ENCODE measurements around the gene PIK3C3.
"Not testable (repeated sequence)": the region's sequence is repeated elsewhere in the genome, so short reads cannot be mapped to it uniquely, and the experiment has no call there.

Gene PIK3C3

DNA sequence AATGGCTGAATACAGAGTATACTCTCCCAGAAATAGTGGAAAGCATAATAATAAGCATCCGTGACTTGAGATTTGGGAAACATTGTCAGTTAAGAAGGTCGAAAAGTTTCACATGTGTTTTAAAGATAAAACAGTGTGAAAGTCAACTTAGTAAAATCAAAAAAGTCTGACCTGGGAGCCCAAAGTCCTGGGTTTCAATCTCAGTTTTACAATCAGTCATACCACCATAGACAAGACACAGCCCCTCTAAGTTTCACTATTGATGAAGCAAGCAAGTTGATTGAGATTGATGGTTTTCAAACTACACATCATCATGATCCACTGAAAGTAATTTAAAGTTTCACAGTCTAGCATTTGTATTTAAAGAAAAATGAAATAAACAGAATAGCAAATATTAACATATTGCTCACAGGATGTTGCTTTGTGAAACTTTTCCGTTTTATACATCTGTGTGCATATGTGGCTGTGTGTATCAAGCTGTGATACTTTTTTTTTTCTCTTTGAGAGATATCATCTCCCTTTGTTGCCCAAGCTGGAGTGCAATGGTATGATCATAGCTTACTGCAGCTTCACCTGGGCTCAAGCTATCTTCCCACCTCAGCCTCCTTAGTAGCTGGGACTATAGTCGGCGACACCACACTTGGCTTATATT lies 71.1 kb downstream of the PIK3C3 start:
- DNase-seq = no peak

- DNase-seq = peak; percentile 16
These were observed 73.3 kb downstream of the PIK3C3 start for GRCh38 chr18:42028247-42028832.

DNA sequence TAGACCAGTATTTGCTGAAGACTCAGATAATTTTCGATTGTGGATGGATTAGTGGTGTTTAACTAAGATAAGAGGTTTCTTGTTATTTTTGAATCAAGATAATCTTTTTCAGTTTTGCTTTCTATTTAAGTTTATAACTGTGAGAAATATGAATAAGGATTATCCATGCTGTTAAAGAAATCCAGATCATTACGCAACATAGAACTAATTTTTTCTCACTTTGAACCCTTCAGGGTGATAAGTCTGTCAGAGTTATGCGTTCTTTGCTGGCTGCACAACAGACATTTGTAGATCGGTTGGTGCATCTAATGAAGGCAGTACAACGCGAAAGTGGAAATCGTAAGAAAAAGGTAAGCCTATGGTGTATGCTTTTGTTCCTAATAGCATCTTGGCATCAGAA lies 74.1 kb downstream of the PIK3C3 start:
- DNase-seq = no peak

DNA sequence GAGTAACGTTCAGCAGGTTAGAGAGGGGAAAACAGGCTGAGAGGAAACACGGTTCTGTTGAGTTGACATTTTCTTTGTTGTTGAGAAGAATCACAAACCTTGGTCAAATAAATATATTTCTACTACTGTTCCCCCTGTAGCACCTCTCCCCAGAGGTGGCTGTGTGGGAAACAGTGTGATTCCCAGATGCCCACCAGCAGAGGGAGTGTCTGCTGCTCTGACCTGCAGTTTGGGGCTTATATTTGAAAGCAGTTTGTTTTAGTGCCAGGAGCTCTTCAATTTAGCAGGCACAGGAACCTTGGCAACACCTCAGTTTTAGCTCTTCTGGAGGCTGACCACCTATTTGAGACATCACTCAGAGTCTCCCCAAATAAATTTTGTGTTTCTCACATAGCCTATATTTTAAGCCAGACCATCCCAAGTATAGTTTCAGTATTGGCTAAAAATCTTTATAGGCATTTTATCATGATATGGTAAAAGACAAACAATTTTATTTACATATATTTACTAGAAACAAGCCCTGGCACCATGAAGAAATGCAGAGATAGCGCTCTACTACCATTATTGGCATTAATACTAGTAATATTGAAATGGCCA lies 75.7 kb downstream of the PIK3C3 start:
- DNase-seq = no peak

DNA sequence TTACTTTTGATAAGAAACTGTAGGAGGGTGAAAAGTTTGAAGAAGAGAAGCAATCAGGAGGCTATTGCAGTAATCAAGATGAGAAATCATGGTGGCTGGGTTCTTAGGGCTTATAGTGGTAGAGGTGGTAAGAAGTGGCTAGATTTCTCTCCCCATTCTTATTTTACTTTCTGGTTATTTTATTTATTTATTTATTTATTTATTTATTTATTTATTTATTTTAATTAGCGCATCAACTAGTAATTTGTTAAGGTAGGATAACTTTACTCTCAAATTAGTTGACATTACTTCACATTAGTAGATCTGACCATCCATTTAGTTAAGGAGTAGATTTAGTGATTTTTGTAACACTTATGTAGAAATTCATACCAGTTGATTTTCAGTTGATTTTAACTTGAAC lies 77.4 kb downstream of the PIK3C3 start:
- no peak for DNase-seq

DNA sequence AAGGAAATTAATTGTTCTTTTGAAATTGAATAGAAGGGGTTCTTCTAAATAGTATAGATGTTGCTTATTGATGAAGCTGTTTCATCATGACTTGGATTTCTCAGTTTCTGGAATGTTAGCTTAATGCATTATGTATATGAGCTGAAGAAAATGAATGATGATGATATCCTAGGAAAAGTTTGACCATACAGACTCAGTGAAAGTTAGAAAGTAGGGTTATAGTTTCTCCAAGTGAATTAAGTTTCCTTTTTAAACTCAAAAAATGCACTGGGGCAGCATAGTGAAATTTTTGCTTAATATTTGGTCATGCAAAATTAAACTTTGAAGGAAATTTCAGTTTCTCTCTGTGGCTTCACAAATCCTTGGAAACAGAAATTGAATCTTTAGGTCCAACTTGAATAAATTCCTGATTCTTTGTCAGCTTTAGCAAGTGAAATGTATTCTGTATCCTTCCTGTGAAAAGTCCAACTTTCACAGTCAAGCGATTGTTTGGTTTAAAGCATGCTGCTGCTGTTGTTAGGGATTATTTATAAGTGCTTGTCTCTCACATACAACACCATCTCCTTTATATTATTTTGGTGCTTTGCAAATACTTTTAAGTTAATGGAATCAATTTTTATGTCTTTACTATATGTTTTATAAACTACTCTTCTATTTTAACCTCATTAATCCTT lies 78.2 kb downstream of the PIK3C3 start:
- DNase-seq = no peak

GRCh38 chr18:42038936-42039335 lies 83.9 kb downstream of the PIK3C3 start:
- no peak for DNase-seq

DNA sequence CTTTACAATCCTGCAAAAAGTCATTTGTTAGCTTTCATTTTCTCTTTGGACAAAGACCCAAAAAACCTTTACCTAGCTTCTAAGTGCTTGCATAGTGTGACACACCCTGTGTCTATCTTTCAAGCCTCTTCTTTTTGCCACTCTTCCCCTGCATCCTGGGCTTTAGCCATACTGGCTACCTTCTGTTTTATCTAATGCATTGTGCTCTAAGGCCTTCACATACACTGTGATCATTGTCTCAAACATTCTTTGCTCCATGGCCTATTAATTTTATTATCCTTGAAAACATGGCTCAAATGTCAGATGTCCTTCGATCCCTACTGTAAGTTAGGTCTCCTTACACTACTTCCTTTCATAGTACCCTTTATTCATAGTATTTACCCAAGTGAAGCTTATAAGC lies 84.4 kb downstream of the PIK3C3 start:
- DNase-seq = no peak

GRCh38 chr18:42041793-42042192 lies 86.8 kb downstream of the PIK3C3 start:
- DNase-seq = no peak

DNA sequence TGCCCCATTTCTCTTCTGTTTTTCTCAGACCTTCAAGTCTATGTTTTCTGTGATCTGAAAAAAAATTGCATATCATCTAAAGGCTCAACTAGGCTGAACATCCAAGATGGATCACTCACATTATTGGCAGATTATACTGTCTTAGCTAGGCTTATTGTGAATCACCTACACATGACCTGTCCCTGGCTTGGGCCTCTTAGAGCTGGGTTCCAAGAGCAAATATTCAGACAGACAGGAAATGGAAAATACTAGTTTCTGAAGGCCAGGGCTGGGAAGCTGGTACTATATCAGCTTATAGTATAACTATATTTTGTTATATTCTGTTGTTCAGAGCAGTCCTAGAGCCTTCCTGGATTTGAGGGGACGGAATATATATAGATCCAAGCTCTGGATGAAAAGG lies 90.3 kb downstream of the PIK3C3 start:
- no peak for DNase-seq

GRCh38 chr18:42047721-42048120 lies 92.7 kb downstream of the PIK3C3 start:
- DNase-seq = no peak

- no peak for DNase-seq
These were observed 93.1 kb downstream of the PIK3C3 start for GRCh38 chr18:42048158-42048557.

DNA sequence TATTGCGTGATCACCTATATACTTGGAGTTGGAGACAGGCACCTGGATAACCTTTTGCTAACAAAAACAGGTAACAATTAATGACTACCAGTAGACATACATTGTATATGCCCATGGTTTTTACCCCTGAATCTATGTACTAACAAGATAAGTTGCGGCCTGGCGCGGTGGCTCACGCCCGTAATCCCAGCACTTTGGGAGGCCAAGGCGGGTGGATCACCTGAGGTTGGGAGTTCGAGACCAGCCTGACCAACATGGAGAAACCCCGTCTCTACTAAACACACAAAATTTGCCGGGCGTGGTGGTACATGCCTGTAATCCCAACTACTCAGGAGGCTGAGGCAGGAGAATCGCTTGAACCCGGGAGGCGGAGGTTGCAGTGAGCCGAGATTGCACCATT lies 94.5 kb downstream of the PIK3C3 start:
- not testable (repeated sequence) for DNase-seq

- no peak for DNase-seq
These were observed 96.4 kb downstream of the PIK3C3 start for GRCh38 chr18:42051411-42051810.

DNA sequence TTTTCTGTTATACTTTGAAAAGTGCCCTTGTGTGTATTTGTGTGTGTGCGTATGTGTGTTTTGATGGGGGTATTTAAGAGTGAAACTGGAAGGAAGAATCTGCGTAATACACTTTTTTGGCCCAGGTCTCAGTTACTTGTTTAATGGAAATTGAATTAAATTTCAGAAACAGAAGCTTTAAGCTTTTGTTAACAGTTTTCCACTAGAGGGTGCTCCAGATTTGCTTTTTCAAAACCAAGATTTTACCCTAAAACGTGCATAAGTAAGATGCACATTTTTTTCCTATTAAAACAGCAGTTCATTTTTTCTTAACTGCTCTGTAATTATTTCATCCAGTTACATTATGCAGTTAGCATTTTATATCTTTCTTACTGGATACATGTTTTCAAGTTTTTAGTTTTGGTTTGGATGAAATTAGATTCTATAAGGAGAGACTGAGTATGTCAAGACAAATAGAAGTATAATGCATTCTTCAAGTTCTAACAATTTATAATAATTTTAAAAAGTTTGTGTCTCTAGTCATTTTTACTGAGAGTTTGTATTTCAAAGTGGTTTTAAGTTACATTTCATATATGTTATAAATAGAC lies 97.2 kb downstream of the PIK3C3 start:
- no peak for DNase-seq

- peak; percentile 41 for DNase-seq
These were observed 98.3 kb downstream of the PIK3C3 start for GRCh38 chr18:42053188-42053781.

- DNase-seq = no peak
These were observed 109.1 kb downstream of the PIK3C3 start for GRCh38 chr18:42064109-42064508.

DNA sequence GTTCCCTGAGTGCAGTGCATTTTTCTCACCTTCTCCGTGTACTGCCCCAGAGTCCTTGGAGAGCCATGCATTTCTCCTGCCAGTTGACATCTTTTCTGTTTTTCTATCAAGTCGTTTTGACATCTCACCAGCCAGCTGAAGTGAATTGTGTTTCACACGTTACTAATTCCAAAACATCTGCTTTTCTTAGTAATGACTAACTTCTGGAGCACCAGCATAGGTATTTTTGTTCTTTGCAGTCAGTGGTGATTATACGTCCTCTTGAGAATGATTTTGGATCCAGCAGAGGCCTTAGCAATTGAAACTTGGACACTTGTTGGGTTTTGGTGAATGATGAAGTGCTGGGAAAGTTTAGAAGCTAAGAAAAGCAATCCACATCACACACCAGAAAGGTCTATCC lies 112.5 kb downstream of the PIK3C3 start:
- no peak for DNase-seq

- DNase-seq = no peak
These were observed 113.0 kb downstream of the PIK3C3 start for GRCh38 chr18:42068030-42068429.

DNA sequence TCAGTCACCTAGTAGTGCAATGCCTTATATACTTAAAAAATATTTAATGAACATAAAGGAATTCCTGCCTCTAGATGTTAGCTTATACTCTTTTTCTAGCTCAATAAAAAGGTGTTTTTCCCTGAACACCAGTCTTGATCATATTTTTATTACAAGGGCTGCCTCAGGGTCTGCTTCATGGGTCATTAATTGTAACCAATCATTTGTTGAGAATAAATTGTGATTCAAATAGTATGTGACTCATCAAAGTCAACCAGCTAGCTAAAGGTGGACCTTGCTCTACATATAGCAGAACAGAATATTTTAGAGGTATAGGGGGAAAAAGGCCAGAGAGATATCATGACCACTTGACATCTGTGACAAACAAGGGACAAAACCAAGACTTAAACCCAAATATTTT lies 114.0 kb downstream of the PIK3C3 start:
- DNase-seq = no peak

- DNase-seq = no peak
These were observed 117.4 kb downstream of the PIK3C3 start for GRCh38 chr18:42072407-42072806.

DNA sequence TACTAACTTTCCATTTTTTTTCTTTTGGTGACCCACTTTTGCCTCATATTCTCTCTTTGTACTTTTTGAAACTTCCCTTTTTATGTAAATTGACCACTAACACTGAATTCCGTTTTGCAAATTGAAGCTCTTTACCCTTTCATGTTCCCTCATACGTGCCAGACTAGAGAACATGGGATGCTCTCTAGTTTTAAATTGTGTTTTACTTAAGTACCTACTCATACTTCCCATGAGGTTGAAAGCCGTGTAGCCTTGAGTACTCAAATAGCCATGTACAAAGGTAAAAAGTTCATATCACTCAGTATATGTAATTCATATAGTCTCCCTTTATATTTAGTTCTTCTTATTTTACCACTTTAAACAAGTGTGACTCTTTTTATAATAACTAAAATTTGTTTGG lies 119.7 kb downstream of the PIK3C3 start:
- DNase-seq = no peak

GRCh38 chr18:42078711-42079110 lies 123.7 kb downstream of the PIK3C3 start:
- no peak for DNase-seq

All from central memory CD4-positive, alpha-beta T cell (primary cell).